DOHH2 (cell line): ENCODE results near the gene BAIAP2.
"Not testable (repeated sequence)": the region's sequence is repeated elsewhere in the genome, so short reads cannot be mapped to it uniquely, and the experiment has no call there.

ENCODE experiments used
- H3F3A ChIP-seq: fragments of 200-600 bp; sonication (generic), shearing (Covaris generic); 2 replicates; pipeline ENCODE4 v1.6.0; 2016; ENCODE audit warnings: antibody characterized with exemption, mild to moderate bottlenecking; ENCODE audit not compliant: control insufficient read depth, insufficient read depth
- H3K27ac ChIP-seq: fragments of 200-600 bp; sonication (generic); 2 replicates; pipeline ENCODE4 v1.5.1; 2014; ENCODE audit warnings: low read depth, mild to moderate bottlenecking, low read length, moderate library complexity
- H3K27me3 ChIP-seq: fragments of 200-600 bp; sonication (generic); 2 replicates; pipeline ENCODE4 v1.6.1; 2014; ENCODE audit warnings: mild to moderate bottlenecking, low read length, mixed read lengths; ENCODE audit not compliant: control insufficient read depth
- H3K36me3 ChIP-seq: fragments of 200-600 bp; sonication (generic); 2 replicates; pipeline ENCODE4 v1.6.1; 2014; ENCODE audit warnings: mild to moderate bottlenecking, low read length, moderate library complexity, mixed read lengths; ENCODE audit not compliant: control insufficient read depth
- H3K4me1 ChIP-seq: fragments of 200-600 bp; sonication (generic); 2 replicates; pipeline ENCODE4 v1.6.1; 2014; ENCODE audit warnings: mild to moderate bottlenecking, low read length, mixed read lengths; ENCODE audit not compliant: control insufficient read depth
- H3K4me2 ChIP-seq: fragments of 200-600 bp; sonication (generic); 2 replicates; pipeline ENCODE4 v1.6.0; 2014; ENCODE audit warnings: mild to moderate bottlenecking, low read length, moderate library complexity
- H3K4me3 ChIP-seq: fragments of 200-600 bp; sonication (generic); 2 replicates; pipeline ENCODE4 v1.5.1; 2014; ENCODE audit warnings: mild to moderate bottlenecking, low read length, mixed read lengths
- H3K79me2 ChIP-seq: fragments of 200-600 bp; sonication (generic); 2 replicates; pipeline ENCODE4 v1.6.1; 2014; ENCODE audit warnings: mild to moderate bottlenecking, low read length, mixed read lengths; ENCODE audit not compliant: control insufficient read depth
- H3K9me2 ChIP-seq: fragments of 200-600 bp; sonication (generic); replicated peaks from 2 replicates; pipeline ENCODE4 v1.6.1; 2014; ENCODE audit warnings: mild to moderate bottlenecking, low read length, mixed read lengths; ENCODE audit not compliant: control insufficient read depth
- H3K9me3 ChIP-seq: fragments of 200-600 bp; sonication (generic); 2 replicates; pipeline ENCODE4 v1.6.1; 2014; ENCODE audit warnings: antibody characterized with exemption, low read length, mixed read lengths; ENCODE audit not compliant: control insufficient read depth, insufficient read depth
- H4K20me1 ChIP-seq: fragments of 200-600 bp; sonication (generic); 2 replicates; pipeline ENCODE4 v1.6.0; 2014; ENCODE audit warnings: low read depth, mild to moderate bottlenecking, antibody characterized with exemption, low read length, moderate library complexity; ENCODE audit not compliant: control insufficient read depth, insufficient read depth
- CTCF ChIP-seq: fragments of 200-600 bp; sonication (generic); IDR thresholded peaks from one replicate; pipeline ENCODE4 v1.5.1; 2014; ENCODE audit warnings: antibody characterized with exemption, mild to moderate bottlenecking, low read depth, low read length; ENCODE audit not compliant: poor library complexity, severe bottlenecking
- EZH2phosphoT487 ChIP-seq: fragments of 200-600 bp; sonication (generic); IDR thresholded peaks from 2 replicates; pipeline ENCODE4 v1.6.1; 2017; ENCODE audit warnings: borderline replicate concordance, mild to moderate bottlenecking, antibody characterized with exemption, low read length, moderate library complexity, mixed read lengths

Gene BAIAP2

GRCh38 chr17:81144423-81144781, 109.5 kb downstream of the BAIAP2 start:
- no peaks in the 10 kb centered on the region for H4K20me1 ChIP-seq
- H3K27me3 ChIP-seq, result no peaks in the 10 kb centered on the region
- H3K4me3 ChIP-seq, result no peak overlapping the region
- no peak overlapping the region for H3K4me2 ChIP-seq
- H3K36me3 ChIP-seq, result no peaks in the 10 kb centered on the region
- no peaks in the 10 kb centered on the region for H3K79me2 ChIP-seq
- no peak for TF ChIP-seq CTCF
- no peak for TF ChIP-seq EZH2phosphoT487
- no peaks in the 10 kb centered on the region for H3F3A ChIP-seq
- no peaks in the 10 kb centered on the region for H3K4me1 ChIP-seq
- no peak overlapping the region for H3K27ac ChIP-seq
- no peaks in the 10 kb centered on the region for H3K9me2 ChIP-seq
- H3K9me3 ChIP-seq, result no peaks in the 10 kb centered on the region

- H3K9me3 ChIP-seq, H3K79me2 ChIP-seq, H3K4me1 ChIP-seq, H3K27me3 ChIP-seq, H4K20me1 ChIP-seq, H3K36me3 ChIP-seq, H3K4me3 ChIP-seq, H3F3A ChIP-seq, H3K4me2 ChIP-seq, H3K9me2 ChIP-seq, H3K27ac ChIP-seq: not testable (repeated sequence)
These were observed 111.3 kb downstream of the BAIAP2 start for GRCh38 chr17:81146208-81146607.

GRCh38 chr17:81147701-81148100, 112.8 kb downstream of the BAIAP2 start:
- Histone ChIP-seq H3K4me1 (no peaks in the 10 kb centered on the region), H3K36me3 (no peaks in the 10 kb centered on the region), H3K4me3 (no peak overlapping the region), H3K27ac (no peak overlapping the region), H3K4me2 (no peak overlapping the region), H3K27me3 (no peaks in the 10 kb centered on the region), H3F3A (no peaks in the 10 kb centered on the region), H3K79me2 (no peaks in the 10 kb centered on the region), H3K9me3 (no peaks in the 10 kb centered on the region), H3K9me2 (no peaks in the 10 kb centered on the region), H4K20me1 (no peaks in the 10 kb centered on the region)
- no peak for TF ChIP-seq CTCF

- H3F3A ChIP-seq, result no peaks in the 10 kb centered on the region
- no peak overlapping the region for H3K4me2 ChIP-seq
- H3K9me3 ChIP-seq, result no peaks in the 10 kb centered on the region
- H3K27me3 ChIP-seq, result no peaks in the 10 kb centered on the region
- no peak overlapping the region for H3K27ac ChIP-seq
- H3K9me2 ChIP-seq, result no peaks in the 10 kb centered on the region
- no peaks in the 10 kb centered on the region for H3K4me1 ChIP-seq
- no peak for TF ChIP-seq CTCF
- TF ChIP-seq EZH2phosphoT487, result no peak
- no peaks in the 10 kb centered on the region for H4K20me1 ChIP-seq
- H3K79me2 ChIP-seq, result no peaks in the 10 kb centered on the region
- H3K4me3 ChIP-seq, result no peak overlapping the region
- no peaks in the 10 kb centered on the region for H3K36me3 ChIP-seq
These were observed 113.6 kb downstream of the BAIAP2 start for GRCh38 chr17:81148571-81148970.
